HL-60 (cell line): Measurements from ENCODE around the gene A1CF.

Source experiments
- POLR2AphosphoS5 ChIP-seq: IDR thresholded peaks from 2 replicates; pipeline ENCODE4 v1.6.1; 2012; ENCODE audit warnings: low read depth
- TF ChIP-seq, protein P1 (sequence below): IDR thresholded peaks from one replicate; pipeline ENCODE4 v1.5.1; 2011; ENCODE audit warnings: low read length, control low read depth, inconsistent platforms; ENCODE audit not compliant: insufficient read depth

- TF ChIP-seq, protein P1, sequence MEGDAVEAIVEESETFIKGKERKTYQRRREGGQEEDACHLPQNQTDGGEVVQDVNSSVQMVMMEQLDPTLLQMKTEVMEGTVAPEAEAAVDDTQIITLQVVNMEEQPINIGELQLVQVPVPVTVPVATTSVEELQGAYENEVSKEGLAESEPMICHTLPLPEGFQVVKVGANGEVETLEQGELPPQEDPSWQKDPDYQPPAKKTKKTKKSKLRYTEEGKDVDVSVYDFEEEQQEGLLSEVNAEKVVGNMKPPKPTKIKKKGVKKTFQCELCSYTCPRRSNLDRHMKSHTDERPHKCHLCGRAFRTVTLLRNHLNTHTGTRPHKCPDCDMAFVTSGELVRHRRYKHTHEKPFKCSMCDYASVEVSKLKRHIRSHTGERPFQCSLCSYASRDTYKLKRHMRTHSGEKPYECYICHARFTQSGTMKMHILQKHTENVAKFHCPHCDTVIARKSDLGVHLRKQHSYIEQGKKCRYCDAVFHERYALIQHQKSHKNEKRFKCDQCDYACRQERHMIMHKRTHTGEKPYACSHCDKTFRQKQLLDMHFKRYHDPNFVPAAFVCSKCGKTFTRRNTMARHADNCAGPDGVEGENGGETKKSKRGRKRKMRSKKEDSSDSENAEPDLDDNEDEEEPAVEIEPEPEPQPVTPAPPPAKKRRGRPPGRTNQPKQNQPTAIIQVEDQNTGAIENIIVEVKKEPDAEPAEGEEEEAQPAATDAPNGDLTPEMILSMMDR: no peak
- TF ChIP-seq POLR2AphosphoS5: no peak
Observed at GRCh38 chr10:50866317-50866716, 19.1 kb downstream of the A1CF start.
